Measurements from ENCODE around the gene PANX1. TPM values are rescaled to one million over a fixed set of nuclear protein-coding genes. Genes with fewer than 3 reads are reported as not detected.

PANX1 gene
- total RNA-seq, 3 donors from 2014 or later: 7.5 to 19.2 (median 9.0) TPM

GRCh38 chr11:94224078-94224477 is 95.4 kb downstream of the PANX1 start:
- no peaks in the 10 kb centered on the region for H3K36me3 ChIP-seq (ENCODE audit: low read depth)
- H3K4me1 ChIP-seq (ENCODE audit: low read depth): no peaks in the 10 kb centered on the region
- no peak overlapping the region for H3K4me3 ChIP-seq
- ATAC-seq: no peak
- H3K9me3 ChIP-seq: peaks cover 13% of the 10 kb centered on the region
- TF ChIP-seq CTCF (IDR thresholded peaks at IDR 0.05): no peak
- DNase-seq: no peak
- intact Hi-C loops (cut with DNase I, micrococcal nuclease): no loop called here

Other genes starting within 250 kb of the PANX1 start
- gene HEPHL1, start 107.5 kb upstream of the PANX1 start, total RNA-seq: under 1 TPM in 1 of 3 donors, not detected in 2; 0.06 TPM
- not detected for gene IZUMO1R, start 175.7 kb downstream of the PANX1 start, total RNA-seq